Mucosa of stomach (tissue), 1 donor: ENCODE data around the gene BFSP2.

Experiments used
- H3K27me3 ChIP-seq: one replicate; pipeline ENCODE4 v1.7.0; 2013; ENCODE audit warnings: mild to moderate bottlenecking, low read length; ENCODE audit not compliant: control insufficient read depth, insufficient read depth
- H3K36me3 ChIP-seq: one replicate; pipeline ENCODE4 v1.7.0; 2013; ENCODE audit warnings: low read length; ENCODE audit not compliant: control insufficient read depth, insufficient read depth
- H3K4me1 ChIP-seq: one replicate; pipeline ENCODE4 v1.7.0; 2013; ENCODE audit warnings: mild to moderate bottlenecking, low read length; ENCODE audit not compliant: control insufficient read depth, insufficient read depth
- H3K4me3 ChIP-seq: one replicate; pipeline ENCODE4 v1.7.0; 2013; ENCODE audit warnings: low read length
- H3K9ac ChIP-seq: one replicate; pipeline ENCODE4 v1.7.0; 2013; ENCODE audit warnings: mild to moderate bottlenecking, low read length, moderate library complexity
- H3K9me3 ChIP-seq: one replicate; pipeline ENCODE4 v1.7.0; 2013; ENCODE audit warnings: mild to moderate bottlenecking, low read length, moderate library complexity; ENCODE audit not compliant: control insufficient read depth
- donor health status: Pancreatic carcinoma.

BFSP2 gene

GRCh38 chr3:133400006-133400515 lies at the start of gene BFSP2:
TSS of gene BFSP2 (plus strand) at chr3:133400056. CDS start at chr3:133400084, 28 bp downstream.
- Histone ChIP-seq H3K27me3 (no peaks in the 10 kb centered on the region), H3K36me3 (no peaks in the 10 kb centered on the region), H3K9me3 (no peaks in the 10 kb centered on the region), H3K9ac (no peak within 1 kb of the TSS), H3K4me3 (no peak within 1 kb of the TSS), H3K4me1 (no peaks in the 10 kb centered on the region)

DNA sequence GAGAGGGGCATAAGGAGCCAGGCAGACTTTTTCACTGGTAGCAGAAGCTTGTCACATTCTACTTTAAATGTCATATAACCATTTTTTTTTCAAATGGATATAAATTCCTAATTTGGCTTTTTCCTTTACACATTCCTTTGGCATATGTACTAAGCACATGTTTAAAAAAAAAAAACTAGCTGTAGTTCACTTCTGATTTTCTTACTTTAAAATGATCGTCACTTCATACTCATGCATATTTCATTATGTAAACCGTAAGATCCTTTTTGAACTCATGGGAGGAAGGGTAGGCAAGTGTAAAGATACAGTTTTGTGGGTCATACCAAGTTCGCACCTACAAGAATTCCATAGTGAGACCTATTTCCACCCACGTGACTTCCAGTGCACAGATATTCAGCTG lies 45.1 kb upstream of the BFSP2 start:
- H3K36me3 ChIP-seq = no peaks in the 10 kb centered on the region
- H3K4me1 ChIP-seq = no peaks in the 10 kb centered on the region
- H3K27me3 ChIP-seq = no peaks in the 10 kb centered on the region
- no peaks in the 10 kb centered on the region for H3K9me3 ChIP-seq
- no peak overlapping the region for H3K4me3 ChIP-seq
- no peak overlapping the region for H3K9ac ChIP-seq

DNA sequence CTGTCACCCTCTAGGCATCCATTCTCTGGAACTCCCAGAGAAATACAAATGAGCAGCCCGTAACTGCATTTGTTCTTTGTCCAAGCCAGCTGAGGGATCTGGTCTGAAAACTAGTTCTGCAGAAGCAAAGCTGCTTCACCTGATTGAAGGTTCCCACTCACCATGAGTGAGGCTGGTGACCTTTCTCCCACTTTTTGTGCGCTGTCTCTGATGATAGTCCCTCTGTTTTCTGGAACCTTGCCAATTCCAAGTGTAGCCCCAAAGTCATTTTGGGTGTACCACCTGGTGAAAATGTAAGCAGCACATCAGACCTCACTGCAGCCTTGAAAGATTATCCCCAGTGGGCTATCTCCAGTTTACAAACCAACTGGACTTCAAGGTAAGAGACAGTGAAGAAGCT lies 39.4 kb upstream of the BFSP2 start:
- no peaks in the 10 kb centered on the region for H3K36me3 ChIP-seq
- H3K4me3 ChIP-seq = no peak overlapping the region
- H3K9ac ChIP-seq = no peak overlapping the region
- no peaks in the 10 kb centered on the region for H3K4me1 ChIP-seq
- H3K9me3 ChIP-seq = no peaks in the 10 kb centered on the region
- H3K27me3 ChIP-seq = no peaks in the 10 kb centered on the region

- Histone ChIP-seq H3K27me3 (no peaks in the 10 kb centered on the region), H3K9ac (no peak overlapping the region), H3K4me3 (no peak overlapping the region), H3K36me3 (no peaks in the 10 kb centered on the region), H3K4me1 (no peaks in the 10 kb centered on the region), H3K9me3 (no peaks in the 10 kb centered on the region)
Observed at GRCh38 chr3:133361011-133361410, 38.8 kb upstream of the BFSP2 start.

GRCh38 chr3:133361435-133361834 lies 38.4 kb upstream of the BFSP2 start:
- Histone ChIP-seq H3K27me3 (no peaks in the 10 kb centered on the region), H3K9me3 (no peaks in the 10 kb centered on the region), H3K9ac (no peak overlapping the region), H3K4me1 (no peaks in the 10 kb centered on the region), H3K4me3 (no peak overlapping the region), H3K36me3 (no peaks in the 10 kb centered on the region)

- no peak overlapping the region for H3K9ac ChIP-seq
- H3K27me3 ChIP-seq = no peaks in the 10 kb centered on the region
- no peaks in the 10 kb centered on the region for H3K9me3 ChIP-seq
- H3K4me3 ChIP-seq = no peak overlapping the region
- no peaks in the 10 kb centered on the region for H3K36me3 ChIP-seq
- H3K4me1 ChIP-seq = no peaks in the 10 kb centered on the region
Observed at GRCh38 chr3:133362539-133362938, 37.3 kb upstream of the BFSP2 start.

GRCh38 chr3:133364704-133365103 lies 35.2 kb upstream of the BFSP2 start:
- Histone ChIP-seq H3K4me3 (no peak overlapping the region), H3K36me3 (no peaks in the 10 kb centered on the region), H3K27me3 (no peaks in the 10 kb centered on the region), H3K9me3 (no peaks in the 10 kb centered on the region), H3K9ac (no peak overlapping the region), H3K4me1 (no peaks in the 10 kb centered on the region)

DNA sequence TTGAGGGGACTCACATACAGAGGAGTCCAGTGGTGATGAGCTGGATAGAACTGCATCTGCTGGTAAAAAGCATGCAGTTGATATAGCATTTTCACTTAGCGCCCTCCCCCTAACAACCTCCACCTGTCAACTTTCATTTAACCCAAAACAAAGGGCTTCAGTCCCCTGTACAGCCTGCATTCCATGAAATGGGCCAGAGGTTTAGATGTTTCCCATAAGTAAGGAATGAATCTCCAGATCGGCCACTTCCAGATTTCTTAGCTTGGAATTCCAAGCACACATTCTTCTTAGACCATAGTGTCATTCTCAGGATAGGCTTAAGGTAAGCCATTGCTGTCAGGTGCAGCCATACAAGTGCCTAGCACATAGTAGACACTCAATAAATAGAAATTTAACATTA lies 32.9 kb upstream of the BFSP2 start:
- H3K27me3 ChIP-seq = no peaks in the 10 kb centered on the region
- H3K4me1 ChIP-seq = no peaks in the 10 kb centered on the region
- no peak overlapping the region for H3K4me3 ChIP-seq
- no peak overlapping the region for H3K9ac ChIP-seq
- H3K36me3 ChIP-seq = no peaks in the 10 kb centered on the region
- H3K9me3 ChIP-seq = no peaks in the 10 kb centered on the region

DNA sequence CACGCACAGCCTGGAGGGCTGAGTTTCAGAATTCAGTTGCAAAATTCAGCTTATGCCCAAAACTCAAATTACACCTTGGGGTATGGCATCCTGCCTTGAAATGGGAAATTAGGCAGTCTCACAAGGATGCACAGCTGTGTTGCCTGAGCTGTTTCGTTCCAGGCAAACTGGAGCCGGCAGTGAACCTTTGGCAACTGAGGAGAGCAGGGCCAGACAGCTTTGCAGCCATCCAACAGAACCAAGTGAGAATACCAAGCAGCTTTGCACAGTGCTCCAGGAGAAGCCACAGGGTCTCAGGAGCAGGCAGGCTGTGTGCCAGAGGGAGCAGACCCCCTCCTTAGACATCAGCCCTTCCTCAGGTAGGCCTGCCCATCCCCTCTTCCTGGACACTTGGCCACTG lies 32.5 kb upstream of the BFSP2 start:
- Histone ChIP-seq H3K27me3 (no peaks in the 10 kb centered on the region), H3K36me3 (no peaks in the 10 kb centered on the region), H3K9ac (no peak overlapping the region), H3K9me3 (no peaks in the 10 kb centered on the region), H3K4me3 (no peak overlapping the region), H3K4me1 (no peaks in the 10 kb centered on the region)

GRCh38 chr3:133367956-133368355 lies 31.9 kb upstream of the BFSP2 start:
- Histone ChIP-seq H3K4me3 (no peak overlapping the region), H3K27me3 (no peaks in the 10 kb centered on the region)

DNA sequence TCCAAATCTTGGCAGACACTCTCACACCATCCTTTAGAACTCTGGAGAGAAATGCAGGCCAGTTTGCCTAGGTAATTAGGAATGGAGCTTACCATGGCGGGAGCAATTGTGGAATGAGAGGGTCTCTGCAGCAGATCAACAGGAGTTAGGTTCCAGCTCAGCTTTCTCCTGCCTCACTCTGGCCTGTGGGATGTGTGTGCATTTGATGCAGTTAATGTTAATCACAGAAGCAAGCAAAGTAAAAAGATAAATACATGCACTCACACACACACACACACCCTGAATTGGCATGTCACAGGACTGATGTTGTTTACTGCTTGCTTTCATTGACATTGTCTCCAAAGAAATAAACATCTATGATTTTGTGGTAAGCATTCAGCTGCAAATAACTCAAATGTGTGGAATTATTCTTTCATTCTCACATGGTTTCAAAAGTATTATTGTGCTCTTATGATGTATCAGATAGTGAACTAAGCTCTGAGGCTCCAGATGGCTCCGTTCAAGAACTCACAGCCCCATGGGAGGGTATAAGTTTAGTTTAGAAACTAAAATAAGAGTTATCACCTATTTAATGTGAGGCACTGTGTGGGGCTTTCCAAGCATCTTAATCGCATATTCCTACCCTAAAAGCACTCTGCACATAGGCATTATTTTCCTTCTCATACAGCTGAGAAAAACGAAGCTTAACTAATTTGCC lies 31.3 kb upstream of the BFSP2 start:
- H3K4me3 ChIP-seq = no peak overlapping the region
- H3K27me3 ChIP-seq = no peaks in the 10 kb centered on the region
- no peaks in the 10 kb centered on the region for H3K4me1 ChIP-seq
- H3K9ac ChIP-seq = no peak overlapping the region
- H3K9me3 ChIP-seq = no peaks in the 10 kb centered on the region
- no peaks in the 10 kb centered on the region for H3K36me3 ChIP-seq

More at GRCh38 chr3:133367956-133368355, 31.9 kb upstream of the BFSP2 start:
- H3K4me1 ChIP-seq = no peaks in the 10 kb centered on the region
- H3K36me3 ChIP-seq = no peaks in the 10 kb centered on the region
- H3K9me3 ChIP-seq = no peaks in the 10 kb centered on the region
- no peak overlapping the region for H3K9ac ChIP-seq

GRCh38 chr3:133369068-133369440 lies 30.8 kb upstream of the BFSP2 start:
- Histone ChIP-seq H3K36me3 (no peaks in the 10 kb centered on the region), H3K9me3 (no peaks in the 10 kb centered on the region), H3K4me3 (no peak overlapping the region), H3K27me3 (no peaks in the 10 kb centered on the region), H3K9ac (no peak overlapping the region), H3K4me1 (no peaks in the 10 kb centered on the region)

DNA sequence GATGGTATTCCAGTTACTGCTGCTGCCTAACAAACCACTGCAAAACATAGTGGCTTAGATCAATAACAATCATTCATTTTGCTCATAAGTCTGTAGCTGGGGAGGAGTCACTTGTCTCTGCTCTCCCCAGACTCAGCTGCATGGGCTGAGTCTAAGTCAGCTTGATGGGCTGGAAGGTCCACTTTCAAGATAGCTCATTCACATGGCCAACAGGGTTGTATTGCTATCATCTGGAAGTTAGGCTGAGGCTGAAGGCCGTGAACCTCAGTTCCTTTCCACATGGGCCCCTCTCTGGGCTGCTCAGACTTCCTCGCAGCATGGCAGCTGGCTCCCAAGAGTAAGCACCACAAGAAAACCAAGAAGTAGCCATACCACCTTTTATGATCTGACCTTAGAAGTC lies 28.7 kb upstream of the BFSP2 start:
- no peaks in the 10 kb centered on the region for H3K4me1 ChIP-seq
- no peaks in the 10 kb centered on the region for H3K27me3 ChIP-seq
- no peaks in the 10 kb centered on the region for H3K36me3 ChIP-seq
- no peak overlapping the region for H3K4me3 ChIP-seq
- H3K9ac ChIP-seq = no peak overlapping the region
- no peaks in the 10 kb centered on the region for H3K9me3 ChIP-seq
